Stomach smooth muscle (tissue), 2 donors: Measurements from ENCODE around the gene PHRF1.
A peak's percentile ranks its signal among the peaks of the same experiment; 100 is the strongest.

Source experiments
- H3K27ac ChIP-seq: one replicate; pipeline ENCODE4 v1.7.0; 2013; ENCODE audit warnings: mild to moderate bottlenecking, low read length, inconsistent platforms
- H3K27me3 ChIP-seq, 2 donors: one replicate each; pipeline ENCODE4 v1.7.0; 2013; ENCODE audit warnings: low read length in 2 of 2; ENCODE audit not compliant: insufficient read depth in 2 of 2, control insufficient read depth in 1 of 2
- H3K36me3 ChIP-seq, 2 donors: one replicate each; pipeline ENCODE4 v1.7.0; 2013; ENCODE audit warnings: low read length in 2 of 2; ENCODE audit not compliant: control insufficient read depth in 2 of 2, insufficient read depth in 2 of 2
- H3K4me1 ChIP-seq: one replicate; pipeline ENCODE4 v1.7.0; 2013; ENCODE audit warnings: low read length; ENCODE audit not compliant: control insufficient read depth, insufficient read depth
- H3K4me3 ChIP-seq, 2 donors: one replicate each; pipeline ENCODE4 v1.7.0; 2013; ENCODE audit warnings: low read length in 2 of 2
- H3K9ac ChIP-seq, 2 donors: one replicate each; pipeline ENCODE4 v1.7.0; 2013; ENCODE audit warnings: low read length in 2 of 2, mild to moderate bottlenecking in 1 of 2
- H3K9me3 ChIP-seq, 2 donors: one replicate each; pipeline ENCODE4 v1.7.0; 2013; ENCODE audit warnings: low read length in 2 of 2; ENCODE audit not compliant: control insufficient read depth in 2 of 2
- donor health status: healthy.
- donor health status: Pancreatic carcinoma.

Gene PHRF1

DNA sequence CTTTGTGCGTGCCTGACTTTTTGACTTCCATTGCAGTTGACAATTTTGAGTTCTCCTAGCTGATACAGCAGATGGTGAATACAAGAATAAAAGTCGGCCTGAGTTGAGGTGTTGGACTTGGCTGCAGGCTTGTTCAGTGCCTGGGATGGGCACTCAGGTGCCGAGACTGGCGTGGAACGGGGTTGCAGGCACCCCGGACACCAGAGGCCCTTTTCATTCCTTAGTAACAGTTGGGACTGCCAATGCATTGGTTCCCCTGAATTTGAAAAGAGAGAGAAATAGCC lies 1.3 kb downstream of the PHRF1 start:
- peaks cover 4% of the 10 kb centered on the region in 2 donors for H3K36me3 ChIP-seq
- no peaks in the 10 kb centered on the region for H3K9me3 ChIP-seq
- peaks cover 51% of the 10 kb centered on the region for H3K4me1 ChIP-seq
- H3K27me3 ChIP-seq: peaks cover 0 to 2% of the 10 kb centered on the region in 2 donors
- H3K4me3 ChIP-seq: peak overlapping the region; percentile 95 to 96
- no peak overlapping the region for H3K27ac ChIP-seq
- peak overlapping the region; percentile 89 to 94 for H3K9ac ChIP-seq

DNA sequence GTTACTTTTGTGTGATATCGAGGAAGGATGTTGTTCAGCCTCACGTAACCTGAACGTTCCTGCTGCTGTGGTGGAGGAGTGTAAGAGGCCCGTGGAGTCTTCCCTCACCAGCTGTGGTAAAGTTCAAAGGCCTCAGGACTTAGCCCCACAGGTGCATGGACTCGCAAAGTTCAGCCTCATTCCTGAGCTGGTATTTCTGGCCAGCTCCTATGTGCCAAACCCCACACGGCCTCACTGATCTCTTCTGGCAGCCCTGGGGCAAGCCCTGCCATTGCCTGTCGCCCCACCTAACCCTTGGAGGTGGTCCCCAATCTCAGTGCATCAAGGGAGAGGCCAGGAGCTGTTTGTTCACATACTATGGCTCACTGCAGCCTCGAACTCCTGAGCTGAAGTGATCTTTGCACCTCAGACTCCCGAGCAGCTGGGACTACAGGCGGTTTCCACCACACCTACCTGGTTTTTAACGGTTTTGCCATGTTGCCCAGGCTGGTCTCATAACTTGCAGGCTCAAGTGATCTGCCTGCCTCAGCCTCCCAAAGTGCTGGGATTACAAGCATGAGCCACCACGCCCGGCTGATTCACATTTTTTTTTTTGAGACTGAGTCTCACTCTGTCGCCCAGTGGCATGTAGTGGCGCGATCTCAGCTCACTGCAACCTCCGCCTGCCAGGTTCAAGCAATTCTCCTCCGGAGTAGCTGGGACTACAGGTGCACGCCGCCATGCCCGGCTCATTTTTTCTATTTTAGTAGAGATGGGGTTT lies 2.2 kb downstream of the PHRF1 start:
- Histone ChIP-seq H3K36me3 (peaks cover 6 to 7% of the 10 kb centered on the region in 2 donors), H3K4me1 (peaks cover 51% of the 10 kb centered on the region), H3K27ac (no peak overlapping the region), H3K4me3 (peak overlapping the region; percentile 95 to 96), H3K9me3 (no peaks in the 10 kb centered on the region), H3K27me3 (peaks cover 0 to 2% of the 10 kb centered on the region in 2 donors), H3K9ac (no peak overlapping the region)

DNA sequence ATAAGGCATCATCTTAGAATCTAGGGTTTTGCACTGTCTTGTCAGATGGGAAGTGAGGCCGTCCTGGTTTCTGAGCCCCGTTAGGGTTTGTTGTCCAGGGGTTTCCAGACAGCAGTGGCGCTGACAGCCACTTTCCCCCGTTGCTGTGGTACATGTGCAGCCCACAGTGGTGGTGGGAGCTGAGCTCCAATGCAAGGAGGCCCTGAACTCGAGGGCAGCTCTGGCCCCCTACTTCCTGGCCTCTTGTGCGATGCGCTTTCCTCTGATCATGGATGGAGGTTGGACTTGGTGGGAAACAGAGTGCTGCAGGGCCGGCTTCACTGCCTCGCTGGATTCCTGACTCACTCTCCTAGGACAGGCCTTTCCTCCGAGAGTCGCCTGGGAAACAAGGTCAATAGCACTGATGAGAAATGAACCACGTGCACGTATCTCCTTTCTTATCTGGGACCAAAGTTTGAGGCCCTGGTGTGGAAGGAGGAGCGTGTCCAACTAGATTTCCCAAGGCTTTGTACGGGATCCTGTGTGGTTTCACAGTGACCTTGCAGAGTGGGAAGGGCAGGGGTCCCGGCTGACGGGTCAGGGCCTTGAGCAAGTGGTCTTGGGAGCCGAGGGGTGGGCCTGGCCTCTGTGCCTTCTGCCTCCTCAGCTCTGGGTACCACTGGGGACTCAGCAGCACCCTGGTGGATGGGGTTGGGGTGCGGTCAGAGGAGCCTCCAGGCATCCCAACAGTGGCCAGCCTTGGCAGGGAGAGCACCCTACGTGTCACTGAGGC lies 3.7 kb downstream of the PHRF1 start:
- H3K9ac ChIP-seq: peak overlapping the region in 1 of 2 donors; percentile 33
- H3K4me1 ChIP-seq: peaks cover 47% of the 10 kb centered on the region
- H3K36me3 ChIP-seq: peaks cover 12 to 14% of the 10 kb centered on the region in 2 donors
- no peak overlapping the region for H3K27ac ChIP-seq
- H3K4me3 ChIP-seq: no peak overlapping the region
- peaks cover 0 to under 1% of the 10 kb centered on the region in 2 donors for H3K27me3 ChIP-seq
- no peaks in the 10 kb centered on the region for H3K9me3 ChIP-seq

DNA sequence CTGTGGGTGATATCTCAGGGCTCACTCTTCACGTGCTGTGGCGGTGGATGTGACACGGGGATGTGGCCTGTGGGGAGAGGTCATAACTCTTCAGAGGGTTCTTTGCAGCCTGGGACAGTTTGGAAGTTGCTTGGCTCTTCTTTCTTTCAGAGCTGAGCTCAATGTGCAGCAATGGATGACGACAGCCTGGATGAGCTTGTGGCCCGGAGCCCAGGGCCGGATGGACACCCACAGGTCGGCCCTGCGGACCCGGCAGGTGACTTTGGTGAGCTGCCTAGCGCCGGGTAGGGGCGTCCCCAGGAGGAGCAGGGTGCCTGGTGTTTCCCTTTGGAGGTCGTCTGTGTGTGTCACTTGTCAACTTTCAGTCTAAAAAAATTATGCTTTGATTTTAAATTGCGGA lies 5.1 kb downstream of the PHRF1 start:
- no peaks in the 10 kb centered on the region for H3K9me3 ChIP-seq
- no peak overlapping the region for H3K27ac ChIP-seq
- peaks cover 41% of the 10 kb centered on the region for H3K4me1 ChIP-seq
- H3K9ac ChIP-seq: no peak overlapping the region
- H3K4me3 ChIP-seq: no peak overlapping the region
- H3K36me3 ChIP-seq: peaks cover 14 to 17% of the 10 kb centered on the region in 2 donors
- no peaks in the 10 kb centered on the region for H3K27me3 ChIP-seq

DNA sequence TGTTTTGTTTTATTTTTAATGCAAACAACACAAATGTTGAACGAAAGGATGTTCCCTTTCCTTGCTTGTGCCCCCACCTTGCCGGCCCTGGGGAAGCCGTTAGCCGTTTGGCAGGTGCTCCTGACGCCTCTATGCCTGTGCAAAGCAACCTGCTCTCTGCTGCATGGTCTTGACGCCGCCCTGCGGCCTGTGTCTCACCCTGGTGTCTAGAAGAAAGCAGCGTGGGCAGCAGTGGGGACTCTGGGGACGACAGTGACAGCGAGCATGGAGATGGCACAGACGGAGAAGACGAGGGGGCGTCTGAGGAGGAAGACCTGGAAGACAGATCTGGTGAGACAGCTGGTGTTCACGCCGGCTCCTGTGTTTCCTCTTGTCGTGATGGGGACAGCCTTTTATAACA lies 5.5 kb downstream of the PHRF1 start:
- Histone ChIP-seq H3K9me3 (no peaks in the 10 kb centered on the region), H3K27ac (no peak overlapping the region), H3K4me3 (no peak overlapping the region), H3K4me1 (peaks cover 41% of the 10 kb centered on the region), H3K36me3 (peaks cover 14 to 19% of the 10 kb centered on the region in 2 donors), H3K27me3 (no peaks in the 10 kb centered on the region), H3K9ac (no peak overlapping the region)

DNA sequence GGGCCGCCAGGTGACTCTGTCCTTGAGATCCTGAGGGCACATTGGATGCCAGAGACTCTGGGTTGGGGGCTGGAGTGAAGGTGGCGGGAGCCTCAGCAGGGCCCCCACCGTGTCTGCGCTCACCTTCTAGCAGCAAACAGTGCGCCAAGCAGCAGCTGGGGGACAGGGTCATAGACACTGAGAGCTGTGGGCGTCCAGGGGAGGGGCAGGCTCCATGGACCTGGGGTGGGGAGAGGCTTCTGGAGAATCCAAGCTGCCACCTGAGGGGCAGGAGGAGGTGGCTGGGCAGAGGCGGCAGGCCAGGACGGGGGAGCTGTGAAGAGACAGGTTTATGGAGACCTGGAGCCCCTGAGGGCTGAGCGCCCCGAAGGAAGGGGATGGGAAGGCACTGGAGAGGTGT lies 8.0 kb downstream of the PHRF1 start:
- H3K36me3 ChIP-seq: peaks cover 28 to 34% of the 10 kb centered on the region in 2 donors
- H3K4me1 ChIP-seq: peaks cover 21% of the 10 kb centered on the region

DNA sequence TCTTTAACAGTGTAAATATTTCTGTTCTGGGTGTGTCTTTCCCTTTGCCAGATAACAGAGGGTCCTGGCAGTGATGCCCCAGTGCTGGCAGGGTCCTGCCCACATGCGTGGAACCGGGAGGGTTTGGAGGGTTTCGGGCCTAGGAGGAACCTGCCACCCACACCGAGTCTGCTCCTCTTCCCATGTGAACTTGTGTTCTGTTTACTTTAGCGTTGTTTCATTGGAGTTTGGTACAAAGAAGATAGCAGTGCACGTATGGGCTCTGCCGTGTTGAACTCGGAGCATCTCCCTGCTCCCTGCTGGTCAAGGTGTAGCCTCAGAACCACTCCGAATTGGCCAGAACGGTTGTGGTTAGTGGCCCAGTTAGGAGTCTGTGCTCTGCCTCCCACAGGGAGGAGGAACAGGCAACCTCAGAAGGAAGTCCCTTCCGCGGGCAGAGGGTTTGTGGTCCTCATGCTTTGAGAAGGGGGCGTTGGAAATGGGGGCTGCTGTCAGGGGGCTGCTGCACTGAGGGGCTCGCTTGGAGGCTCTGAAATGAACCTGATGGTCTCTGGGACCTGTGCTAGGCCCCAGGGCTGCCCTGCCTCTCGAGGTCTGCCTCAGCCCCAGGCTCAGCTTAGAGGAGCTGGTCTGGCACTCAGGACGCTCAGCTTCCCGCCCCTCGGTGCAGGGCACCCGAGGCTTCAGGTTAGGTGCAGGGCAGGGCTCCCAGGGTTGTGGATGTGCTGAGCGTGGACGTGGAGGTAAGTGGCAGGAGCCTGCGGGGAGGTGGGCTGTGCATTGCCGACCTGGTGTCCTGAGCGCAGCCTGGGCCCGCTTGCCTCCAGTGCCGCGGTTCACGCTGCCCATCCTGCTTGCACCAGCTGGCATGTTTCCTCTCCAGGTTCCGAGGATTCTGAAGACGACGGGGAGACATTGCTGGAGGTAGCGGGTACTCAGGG lies 10.4 kb downstream of the PHRF1 start:
- no peaks in the 10 kb centered on the region for H3K27me3 ChIP-seq
- H3K4me1 ChIP-seq: peaks cover 6% of the 10 kb centered on the region
- no peak overlapping the region for H3K4me3 ChIP-seq
- no peak overlapping the region for H3K9ac ChIP-seq
- peaks cover 38 to 49% of the 10 kb centered on the region in 2 donors for H3K36me3 ChIP-seq
- no peaks in the 10 kb centered on the region for H3K9me3 ChIP-seq
- no peak overlapping the region for H3K27ac ChIP-seq

More for the DNA sequence above, 8.0 kb downstream of the PHRF1 start:
- H3K4me3 ChIP-seq: no peak overlapping the region
- no peak overlapping the region for H3K27ac ChIP-seq
- no peaks in the 10 kb centered on the region for H3K9me3 ChIP-seq
- no peaks in the 10 kb centered on the region for H3K27me3 ChIP-seq
- H3K9ac ChIP-seq: no peak overlapping the region

DNA sequence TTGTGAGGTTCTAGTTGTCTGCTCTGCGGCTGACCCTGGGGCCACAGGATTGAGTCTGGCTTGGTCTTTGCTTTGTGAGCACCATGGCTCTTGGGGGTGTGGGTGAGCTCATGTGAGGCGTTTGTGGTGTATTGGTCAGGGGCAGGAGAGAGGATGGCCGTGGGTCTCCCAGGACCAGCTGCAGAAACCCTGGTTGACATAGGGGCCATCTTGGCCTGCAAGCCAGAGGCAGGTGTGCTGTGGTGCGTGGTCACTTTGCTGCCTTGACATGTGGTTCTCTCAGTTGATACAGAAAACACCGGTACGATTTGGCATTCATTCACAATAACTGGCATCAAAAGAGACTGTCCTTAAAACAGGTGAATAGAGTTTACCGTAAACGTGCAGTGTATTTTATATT lies 11.3 kb downstream of the PHRF1 start:
- Histone ChIP-seq H3K4me1 (peaks cover 4% of the 10 kb centered on the region), H3K4me3 (no peak overlapping the region), H3K9me3 (no peaks in the 10 kb centered on the region), H3K36me3 (peaks cover 40 to 50% of the 10 kb centered on the region in 2 donors), H3K27ac (no peak overlapping the region), H3K27me3 (no peaks in the 10 kb centered on the region), H3K9ac (no peak overlapping the region)

DNA sequence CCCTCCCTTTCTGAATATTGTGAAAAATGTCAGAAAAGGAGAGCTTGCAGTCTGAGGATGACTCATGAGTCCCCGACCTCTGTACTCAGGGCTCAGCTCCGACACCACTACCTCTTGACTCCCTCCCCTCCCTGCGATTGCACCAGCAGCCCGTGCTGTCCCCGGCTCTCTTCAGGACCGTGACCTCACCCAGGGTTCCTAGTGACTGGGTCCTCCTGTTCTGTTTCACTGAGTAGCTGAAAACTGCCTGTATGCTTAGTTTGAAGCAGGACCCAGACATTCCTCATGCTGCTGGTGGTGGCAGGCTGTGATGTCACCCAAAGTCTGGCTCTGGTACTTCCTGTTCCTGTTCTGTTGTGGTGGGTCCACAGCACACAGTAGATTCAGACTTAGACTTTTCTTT lies 11.7 kb downstream of the PHRF1 start:
- Histone ChIP-seq H3K9me3 (no peaks in the 10 kb centered on the region), H3K4me1 (peaks cover 4% of the 10 kb centered on the region), H3K9ac (no peak overlapping the region), H3K27me3 (no peaks in the 10 kb centered on the region), H3K4me3 (no peak overlapping the region), H3K36me3 (peaks cover 44 to 54% of the 10 kb centered on the region in 2 donors), H3K27ac (no peak overlapping the region)

DNA sequence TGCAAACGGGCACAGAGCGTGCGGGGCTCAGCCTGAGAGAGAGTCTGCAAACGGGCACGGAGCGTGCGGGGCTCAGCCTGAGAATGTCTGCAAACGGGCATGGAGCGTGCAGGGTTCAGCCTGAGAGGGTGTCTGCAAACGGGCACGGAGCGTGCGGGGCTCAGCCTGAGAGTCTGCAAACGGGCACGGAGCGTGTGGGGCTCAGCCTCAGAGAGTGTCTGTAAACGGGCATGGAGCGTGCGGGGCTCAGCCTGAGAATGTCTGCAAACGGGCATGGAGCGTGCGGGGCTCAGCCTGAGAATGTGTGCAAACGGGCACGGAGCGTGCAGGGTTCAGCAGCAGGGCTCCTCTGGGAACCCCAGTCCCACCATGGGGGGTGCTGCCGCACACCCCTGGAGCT lies 13.5 kb downstream of the PHRF1 start:
- Histone ChIP-seq H3K4me3 (no peak overlapping the region), H3K9me3 (no peaks in the 10 kb centered on the region), H3K36me3 (peaks cover 47 to 58% of the 10 kb centered on the region in 2 donors), H3K9ac (no peak overlapping the region), H3K27ac (no peak overlapping the region), H3K4me1 (peaks cover 4% of the 10 kb centered on the region), H3K27me3 (no peaks in the 10 kb centered on the region)
